Gastrocnemius medialis (tissue), 4 donors: Measurements from ENCODE around the gene MEGF10.

ENCODE experiments used
- CTCF ChIP-seq, 5 experiments: fragments of 450-650 bp in 3 of 5; fragments of 200-600 bp in 2 of 5; sonication (generic) in 2 of 5; IDR thresholded peaks in 4 of 5; conservative IDR thresholded peaks in 1 of 5; 1 replicate in 4 of 5; 2 replicates in 1 of 5; pipeline ENCODE4 v1.5.1; 2016 to 2019; ENCODE audit warnings: antibody characterized with exemption in 5 of 5, mild to moderate bottlenecking in 3 of 5, moderate library complexity in 3 of 5
- POLR2A ChIP-seq, 2 donors: fragments of 450-650 bp; IDR thresholded peaks; one replicate each; pipeline ENCODE4 v1.6.1; 2017; ENCODE audit warnings: antibody characterized with exemption in 2 of 2, mild to moderate bottlenecking in 2 of 2, moderate library complexity in 2 of 2

- TF ChIP-seq CTCF (IDR thresholded peaks at IDR 0.05 in 4 of 5, conservative IDR thresholded peaks at IDR 0.05 in 1 of 5) (no peak), POLR2A (IDR thresholded peaks at IDR 0.05) (no peak)
Measured at GRCh38 chr5:127281609-127282008, 9.0 kb upstream of the MEGF10 start.
